Esophagus muscularis mucosa (tissue), 4 donors: ENCODE results near the gene NTM.

Experiments
- EP300 ChIP-seq: sonication (generic); formaldehyde crosslinking; IDR thresholded peaks from one replicate; pipeline ENCODE4 v1.6.1; 2017; ENCODE audit warnings: antibody characterized with exemption
- POLR2A ChIP-seq: fragments of 450-650 bp; IDR thresholded peaks from one replicate; pipeline ENCODE4 v1.6.1; 2017; ENCODE audit warnings: antibody characterized with exemption, moderate library complexity, mild to moderate bottlenecking, low read depth
- TF ChIP-seq, protein P1 (sequence below), 3 experiments: fragments of 200-600 bp in 2 of 3; fragments of 450-650 bp in 1 of 3; sonication (generic) in 2 of 3; IDR thresholded peaks; one replicate each; pipeline ENCODE4 v1.5.1; 2017 to 2019; ENCODE audit warnings: antibody characterized with exemption in 3 of 3, mild to moderate bottlenecking in 2 of 3, moderate library complexity in 1 of 3

DNA sequence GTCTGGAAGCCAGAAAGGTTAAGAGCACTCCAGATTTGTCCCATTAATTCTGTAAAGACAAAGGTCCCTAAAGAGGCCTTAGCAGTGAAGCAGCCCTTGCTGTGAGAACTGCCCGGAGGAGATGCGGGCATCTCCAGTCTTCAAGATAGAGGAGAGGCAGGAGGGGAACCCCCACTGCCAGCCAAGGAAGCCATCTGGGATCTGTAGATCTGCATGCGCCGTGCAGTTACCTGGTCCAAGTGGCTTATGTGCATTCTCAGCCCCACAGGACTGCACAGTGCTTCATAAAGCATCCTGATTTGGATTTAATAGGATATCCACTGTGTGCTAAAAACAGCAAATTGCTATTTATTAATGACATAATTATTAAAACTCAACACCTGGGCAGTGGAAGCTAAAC lies 834.6 kb downstream of the NTM start:
- TF ChIP-seq EP300 (no peak), POLR2A (no peak)
- TF ChIP-seq, protein P1, sequence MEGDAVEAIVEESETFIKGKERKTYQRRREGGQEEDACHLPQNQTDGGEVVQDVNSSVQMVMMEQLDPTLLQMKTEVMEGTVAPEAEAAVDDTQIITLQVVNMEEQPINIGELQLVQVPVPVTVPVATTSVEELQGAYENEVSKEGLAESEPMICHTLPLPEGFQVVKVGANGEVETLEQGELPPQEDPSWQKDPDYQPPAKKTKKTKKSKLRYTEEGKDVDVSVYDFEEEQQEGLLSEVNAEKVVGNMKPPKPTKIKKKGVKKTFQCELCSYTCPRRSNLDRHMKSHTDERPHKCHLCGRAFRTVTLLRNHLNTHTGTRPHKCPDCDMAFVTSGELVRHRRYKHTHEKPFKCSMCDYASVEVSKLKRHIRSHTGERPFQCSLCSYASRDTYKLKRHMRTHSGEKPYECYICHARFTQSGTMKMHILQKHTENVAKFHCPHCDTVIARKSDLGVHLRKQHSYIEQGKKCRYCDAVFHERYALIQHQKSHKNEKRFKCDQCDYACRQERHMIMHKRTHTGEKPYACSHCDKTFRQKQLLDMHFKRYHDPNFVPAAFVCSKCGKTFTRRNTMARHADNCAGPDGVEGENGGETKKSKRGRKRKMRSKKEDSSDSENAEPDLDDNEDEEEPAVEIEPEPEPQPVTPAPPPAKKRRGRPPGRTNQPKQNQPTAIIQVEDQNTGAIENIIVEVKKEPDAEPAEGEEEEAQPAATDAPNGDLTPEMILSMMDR (IDR thresholded peaks at IDR 0.05): no peak
